ENCODE data around the gene PDE3A. TPM values are rescaled to one million over a fixed set of nuclear protein-coding genes. Genes with fewer than 3 reads are reported as not detected.

The PDE3A gene
- polyA plus RNA-seq, 1 of the 3 experiments (the other 2 are of a cell fraction) = 0.67 TPM

- no peak overlapping the region for H2AFZ ChIP-seq (ENCODE audit: low read depth)
- H3K79me2 ChIP-seq (ENCODE audit: insufficient read depth) = peaks cover 31% of the 10 kb centered on the region
- 83% methylated on average over 6 of the region's 6 CpGs for WGBS (ENCODE audit: low lambda C conversion rate)
- H3K9me2 ChIP-seq = no peaks in the 10 kb centered on the region
- TF ChIP-seq EP300 (IDR thresholded peaks at IDR 0.05; ENCODE audit: borderline replicate concordance in 1 of 2, low read depth in 1 of 2, low read length in 1 of 2) (no peak), SIN3A (IDR thresholded peaks at IDR 0.05; ENCODE audit: borderline replicate concordance, low read depth, low read length) (no peak), MAX (IDR thresholded peaks at IDR 0.05; ENCODE audit: low read depth) (no peak), JUND (IDR thresholded peaks at IDR 0.05) (no peak), YY1 (IDR thresholded peaks at IDR 0.05; ENCODE audit: low read depth) (no peak), FOXM1 (IDR thresholded peaks at IDR 0.05; ENCODE audit: low read depth) (no peak), CTCF (IDR thresholded peaks at IDR 0.05) (no peak), RCOR1 (IDR thresholded peaks at IDR 0.05; ENCODE audit: low read length) (no peak)
- CTCF ChIA-PET = interaction anchor here (0.9 to 1.0 kb wide), 4 partner anchors 11 to 56 kb away, joined by 3 to 4 read pairs (median 3); no protein-coding TSS in a partner anchor
- H3K27me3 ChIP-seq (ENCODE audit: insufficient read depth) = no peaks in the 10 kb centered on the region
- H3K4me3 ChIP-seq (ENCODE audit: low read depth in 2 of 2, low read length in 1 of 2) = no peak overlapping the region
- POLR2A ChIA-PET = no interaction called here
- no peaks in the 10 kb centered on the region for H3K36me3 ChIP-seq (replicated peaks in 1 of 2; ENCODE audit: control insufficient read depth in 1 of 2, insufficient read depth in 2 of 2, low read length in 1 of 2)
- DNase-seq = no peak
- no peak overlapping the region for H3K27ac ChIP-seq (ENCODE audit: low read depth in 2 of 2, low read length in 1 of 2)
- no peaks in the 10 kb centered on the region for H4K20me1 ChIP-seq (ENCODE audit: insufficient read depth)
- H3K4me1 ChIP-seq (ENCODE audit: control insufficient read depth in 1 of 2, insufficient read depth in 2 of 2, low read depth in 1 of 2, low read length in 1 of 2) = no peaks in the 10 kb centered on the region; a peak in 1 of 4 replicates
- H3K9me3 ChIP-seq = no peaks in the 10 kb centered on the region
- H3K4me2 ChIP-seq = no peak overlapping the region
- no peak overlapping the region for H3K9ac ChIP-seq
- H3F3A ChIP-seq (replicated peaks; ENCODE audit: insufficient read depth) = no peaks in the 10 kb centered on the region
These were observed 76.3 kb downstream of the PDE3A start for GRCh38 chr12:20444595-20445170.

GRCh38 chr12:20445687-20446086 lies 77.3 kb downstream of the PDE3A start:
- H3K9ac ChIP-seq = no peak overlapping the region
- H3K4me3 ChIP-seq (ENCODE audit: low read depth in 2 of 2, low read length in 1 of 2) = no peak overlapping the region
- DNase-seq = no peak
- no peaks in the 10 kb centered on the region for H3K36me3 ChIP-seq (replicated peaks in 1 of 2; ENCODE audit: control insufficient read depth in 1 of 2, insufficient read depth in 2 of 2, low read length in 1 of 2)
- no peaks in the 10 kb centered on the region for H3K9me3 ChIP-seq
- no peaks in the 10 kb centered on the region for H4K20me1 ChIP-seq (ENCODE audit: insufficient read depth)
- H2AFZ ChIP-seq (ENCODE audit: low read depth) = no peak overlapping the region
- WGBS (ENCODE audit: low lambda C conversion rate) = 93% methylated on average over 4 of the region's 4 CpGs
- no peaks in the 10 kb centered on the region for H3K27me3 ChIP-seq (ENCODE audit: insufficient read depth)
- H3F3A ChIP-seq (replicated peaks; ENCODE audit: insufficient read depth) = peaks cover 6% of the 10 kb centered on the region
- peaks cover 0 to 6% of the 10 kb centered on the region in 2 experiments; a peak in 2 of 4 replicates for H3K4me1 ChIP-seq (ENCODE audit: control insufficient read depth in 1 of 2, insufficient read depth in 2 of 2, low read depth in 1 of 2, low read length in 1 of 2)
- H3K4me2 ChIP-seq = no peak overlapping the region
- H3K27ac ChIP-seq (ENCODE audit: low read depth in 2 of 2, low read length in 1 of 2) = no peak overlapping the region
- ChIA-PET CTCF (interaction anchor here (1.0 kb wide), 1 partner anchor 10 kb away, joined by 3 read pairs; no protein-coding TSS in a partner anchor), POLR2A (no interaction called here)
- TF ChIP-seq TEAD4 (IDR thresholded peaks at IDR 0.05; ENCODE audit: borderline replicate concordance, insufficient read depth) (no peak), YY1 (IDR thresholded peaks at IDR 0.05; ENCODE audit: low read depth) (no peak), FOXM1 (IDR thresholded peaks at IDR 0.05; ENCODE audit: low read depth) (no peak), MXI1 (IDR thresholded peaks at IDR 0.05; ENCODE audit: low read depth, low read length) (no peak), FOSL2 (IDR thresholded peaks at IDR 0.05; ENCODE audit: borderline replicate concordance, low read depth) (no peak), PBX3 (IDR thresholded peaks at IDR 0.05) (no peak), JUND (IDR thresholded peaks at IDR 0.05) (no peak), REST (IDR thresholded peaks at IDR 0.05; ENCODE audit: low read depth, low read length) (no peak), NRF1 (IDR thresholded peaks at IDR 0.05; ENCODE audit: low read depth, low read length) (no peak), MAX (IDR thresholded peaks at IDR 0.05; ENCODE audit: low read depth) (no peak), SIN3A (IDR thresholded peaks at IDR 0.05; ENCODE audit: borderline replicate concordance, low read depth, low read length) (no peak), RFX5 (IDR thresholded peaks at IDR 0.05; ENCODE audit: low read length) (no peak), GATA2 (CRISPR knock-in tag; IDR thresholded peaks at IDR 0.05) (no peak)
- H3K9me2 ChIP-seq = no peaks in the 10 kb centered on the region
- H3K79me2 ChIP-seq (ENCODE audit: insufficient read depth) = peaks cover 23% of the 10 kb centered on the region

Data from SK-N-SH (cell line).